Mesodermal cell (in vitro differentiated cells): Measurements from ENCODE around the gene PTPRK.

Experiments
- H3K27ac ChIP-seq: 2 replicates; pipeline ENCODE4 v1.7.0; 2013; ENCODE audit warnings: mild to moderate bottlenecking, low read depth, low read length, moderate library complexity; ENCODE audit not compliant: severe bottlenecking
- H3K36me3 ChIP-seq: 2 replicates; pipeline ENCODE4 v1.7.1; 2013; ENCODE audit warnings: mild to moderate bottlenecking, low read length, moderate library complexity; ENCODE audit not compliant: control insufficient read depth, insufficient read depth
- H3K4me1 ChIP-seq: one replicate; pipeline ENCODE4 v1.7.1; 2013; ENCODE audit warnings: mild to moderate bottlenecking, low read length; ENCODE audit not compliant: insufficient read depth, control insufficient read depth, poor library complexity, severe bottlenecking
- H3K4me3 ChIP-seq: 2 replicates; pipeline ENCODE4 v1.7.0; 2013; ENCODE audit warnings: low read length, control low read depth, mild to moderate bottlenecking; ENCODE audit not compliant: insufficient read depth, poor library complexity, severe bottlenecking; ENCODE audit errors: extremely low read depth
- H3K9me3 ChIP-seq: 2 replicates; pipeline ENCODE4 v1.7.1; 2013; ENCODE audit warnings: mild to moderate bottlenecking, low read length, moderate library complexity; ENCODE audit not compliant: control insufficient read depth
- WGBS, 2 experiments: methylation state at CpG; one replicate each; pipeline ENCODE4 v1.1.5; 2013; ENCODE audit warnings: missing lambda C conversion rate in 2 of 2; ENCODE audit not compliant: insufficient coverage in 2 of 2; 5-methylcytosine and 5-hydroxymethylcytosine counted together

The PTPRK gene

DNA sequence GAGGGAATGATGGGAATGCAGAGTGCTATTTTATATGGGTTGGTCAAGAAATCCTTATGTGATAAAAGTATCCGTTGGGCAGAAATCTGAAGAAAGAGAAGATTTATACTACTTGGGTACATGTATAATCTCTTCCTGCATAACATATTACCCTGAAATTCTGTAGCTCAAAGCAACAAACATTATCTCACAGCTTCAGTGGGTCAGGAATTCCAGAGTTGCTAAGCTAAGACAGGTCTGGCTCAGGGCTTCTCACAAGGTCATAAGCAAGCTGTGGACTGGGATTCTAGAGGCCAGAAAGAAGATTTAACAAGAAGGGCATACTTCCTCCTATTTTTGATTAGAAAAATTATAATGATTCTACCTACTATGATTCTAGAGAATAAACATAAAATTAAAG is 447.0 kb downstream of the PTPRK start:
- H3K4me3 ChIP-seq: no peak overlapping the region
- H3K36me3 ChIP-seq: no peaks in the 10 kb centered on the region
- no peaks in the 10 kb centered on the region for H3K9me3 ChIP-seq
- no peak overlapping the region for H3K27ac ChIP-seq
- WGBS, 2 experiments: 100% methylated on average over 1 of the region's 1 CpG; no CpG with 5 or more reads in 1 of the 2 experiments
- H3K4me1 ChIP-seq: no peaks in the 10 kb centered on the region

DNA sequence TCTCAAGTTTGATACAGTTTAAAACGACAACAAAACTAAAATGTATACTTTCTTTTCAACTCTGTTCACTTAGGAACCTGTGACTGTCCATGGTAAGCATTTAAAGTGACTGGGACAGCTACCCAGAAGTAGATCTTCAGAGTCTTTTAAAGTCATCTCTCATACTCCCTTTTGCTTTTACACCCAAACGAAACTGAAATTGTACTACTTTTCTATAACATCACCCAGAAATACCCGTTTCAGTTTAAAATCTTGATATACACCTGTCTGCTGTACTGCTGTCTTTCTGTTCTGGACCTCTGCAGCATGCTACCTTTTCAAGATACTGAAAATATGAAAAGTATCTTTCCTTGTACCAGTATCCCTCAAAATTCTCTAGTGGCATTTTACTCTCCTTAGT is 449.2 kb downstream of the PTPRK start:
- Histone ChIP-seq H3K4me1 (no peaks in the 10 kb centered on the region), H3K36me3 (no peaks in the 10 kb centered on the region), H3K4me3 (no peak overlapping the region), H3K9me3 (no peaks in the 10 kb centered on the region), H3K27ac (no peak overlapping the region)
- WGBS, 2 experiments: 88 to 96% methylated on average over 2 to 3 of the region's 3 CpGs

- WGBS, 2 experiments: 57 to 100% methylated on average over 1 of the region's 3 CpGs
- Histone ChIP-seq H3K27ac (no peak overlapping the region), H3K36me3 (no peaks in the 10 kb centered on the region), H3K9me3 (no peaks in the 10 kb centered on the region), H3K4me1 (no peaks in the 10 kb centered on the region), H3K4me3 (no peak overlapping the region)
Measured at GRCh38 chr6:128070406-128070805, 450.0 kb downstream of the PTPRK start.

- Histone ChIP-seq H3K4me3 (no peak overlapping the region), H3K9me3 (no peaks in the 10 kb centered on the region), H3K27ac (no peak overlapping the region), H3K36me3 (peaks cover 3% of the 10 kb centered on the region), H3K4me1 (no peaks in the 10 kb centered on the region)
- WGBS, 2 experiments: no CpG with 5 or more reads among the region's 2 CpGs
Measured at GRCh38 chr6:128069188-128069587, 451.2 kb downstream of the PTPRK start.

GRCh38 chr6:128068119-128068479 is 452.3 kb downstream of the PTPRK start:
- H3K4me3 ChIP-seq: no peak overlapping the region
- 91 to 100% methylated on average over 1 to 3 of the region's 5 CpGs for WGBS, 2 experiments
- no peaks in the 10 kb centered on the region for H3K4me1 ChIP-seq
- peaks cover 3% of the 10 kb centered on the region for H3K36me3 ChIP-seq
- no peaks in the 10 kb centered on the region for H3K9me3 ChIP-seq
- no peak overlapping the region for H3K27ac ChIP-seq

DNA sequence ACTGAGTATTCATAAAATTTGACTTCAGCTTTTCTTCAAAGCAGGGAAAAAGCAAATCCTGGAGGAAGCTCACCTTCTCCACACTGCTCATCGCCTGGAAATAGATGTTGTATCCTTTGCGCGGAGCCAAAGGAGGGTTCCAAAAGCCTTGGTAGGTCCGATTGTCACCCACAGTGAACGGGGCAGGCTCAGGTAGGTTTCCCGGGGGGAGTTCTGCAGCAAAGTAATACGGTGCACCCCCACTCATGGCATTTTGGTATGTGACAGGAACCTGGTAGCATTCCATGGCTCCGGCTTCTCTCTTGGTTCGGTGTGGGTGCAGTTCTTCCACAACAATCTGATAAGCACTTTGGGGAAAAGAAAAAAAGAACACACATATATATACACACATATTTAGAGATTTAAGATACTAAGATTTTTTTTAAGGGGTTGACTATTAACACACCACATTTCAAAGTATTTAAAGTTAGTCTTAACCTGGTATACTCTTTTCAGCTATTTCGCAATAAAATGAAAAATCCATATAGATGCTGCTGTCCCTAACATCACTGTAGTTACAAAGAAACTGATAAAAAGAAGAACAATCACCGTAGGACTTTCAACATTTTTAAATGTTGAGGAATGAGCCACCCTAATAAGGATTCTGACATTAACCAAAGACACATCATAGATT is 452.8 kb downstream of the PTPRK start:
- Histone ChIP-seq H3K4me3 (no peak overlapping the region), H3K9me3 (no peaks in the 10 kb centered on the region), H3K4me1 (no peaks in the 10 kb centered on the region), H3K36me3 (peaks cover 3% of the 10 kb centered on the region), H3K27ac (no peak overlapping the region)
- WGBS, 2 experiments: 93 to 96% methylated on average over 3 to 8 of the region's 11 CpGs

DNA sequence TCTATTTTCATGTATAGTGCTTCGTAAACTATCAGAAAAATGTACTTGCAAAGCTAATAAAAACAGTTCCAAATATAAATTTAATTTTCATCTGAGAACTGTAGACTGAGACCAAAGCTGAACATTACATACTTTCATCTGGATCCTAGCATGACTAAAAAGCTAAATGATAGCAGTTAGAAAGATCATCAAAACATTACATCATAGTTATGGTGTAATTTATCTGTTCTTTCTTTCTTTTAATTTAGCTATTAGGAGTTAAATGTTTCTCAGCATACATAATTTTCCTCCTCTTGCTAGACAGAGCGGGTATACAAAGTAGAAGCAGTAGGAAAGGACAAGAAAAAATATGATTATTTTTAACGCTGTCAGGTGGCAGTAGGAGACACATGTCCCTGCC is 455.3 kb downstream of the PTPRK start:
- H3K9me3 ChIP-seq: no peaks in the 10 kb centered on the region
- H3K36me3 ChIP-seq: peaks cover 3% of the 10 kb centered on the region
- WGBS, 2 experiments: 100% methylated on average over 1 of the region's 3 CpGs; no CpG with 5 or more reads in 1 of the 2 experiments
- H3K4me1 ChIP-seq: no peaks in the 10 kb centered on the region
- no peak overlapping the region for H3K27ac ChIP-seq
- H3K4me3 ChIP-seq: no peak overlapping the region

DNA sequence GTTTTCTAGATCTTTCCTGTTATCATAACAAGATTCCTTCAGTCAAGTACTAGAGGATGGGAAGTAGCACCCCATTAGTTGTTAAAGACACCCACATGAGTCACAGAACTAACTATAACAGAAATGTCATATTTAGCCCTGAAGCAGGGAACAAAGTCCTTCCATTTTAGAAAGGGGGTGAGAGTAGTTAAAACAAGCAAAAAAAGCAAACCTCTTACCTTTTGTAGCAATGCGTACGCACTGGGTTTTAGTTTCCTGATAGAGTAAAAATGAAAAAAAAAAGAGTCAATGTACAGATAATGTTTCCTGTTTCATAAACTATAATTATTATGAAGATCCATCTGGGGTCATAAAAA is 455.9 kb downstream of the PTPRK start:
- no peak overlapping the region for H3K27ac ChIP-seq
- H3K9me3 ChIP-seq: no peaks in the 10 kb centered on the region
- H3K4me1 ChIP-seq: no peaks in the 10 kb centered on the region
- 100% methylated on average over 1 of the region's 2 CpGs; no CpG with 5 or more reads in 1 of the 2 experiments for WGBS, 2 experiments
- H3K36me3 ChIP-seq: peaks cover 3% of the 10 kb centered on the region
- no peak overlapping the region for H3K4me3 ChIP-seq

GRCh38 chr6:128063850-128064539 is 456.4 kb downstream of the PTPRK start:
- Histone ChIP-seq H3K4me3 (no peak overlapping the region), H3K9me3 (no peaks in the 10 kb centered on the region), H3K36me3 (peaks cover 3% of the 10 kb centered on the region), H3K4me1 (no peaks in the 10 kb centered on the region), H3K27ac (no peak overlapping the region)
- 100% methylated on average over 3 of the region's 3 CpGs; no CpG with 5 or more reads in 1 of the 2 experiments for WGBS, 2 experiments

DNA sequence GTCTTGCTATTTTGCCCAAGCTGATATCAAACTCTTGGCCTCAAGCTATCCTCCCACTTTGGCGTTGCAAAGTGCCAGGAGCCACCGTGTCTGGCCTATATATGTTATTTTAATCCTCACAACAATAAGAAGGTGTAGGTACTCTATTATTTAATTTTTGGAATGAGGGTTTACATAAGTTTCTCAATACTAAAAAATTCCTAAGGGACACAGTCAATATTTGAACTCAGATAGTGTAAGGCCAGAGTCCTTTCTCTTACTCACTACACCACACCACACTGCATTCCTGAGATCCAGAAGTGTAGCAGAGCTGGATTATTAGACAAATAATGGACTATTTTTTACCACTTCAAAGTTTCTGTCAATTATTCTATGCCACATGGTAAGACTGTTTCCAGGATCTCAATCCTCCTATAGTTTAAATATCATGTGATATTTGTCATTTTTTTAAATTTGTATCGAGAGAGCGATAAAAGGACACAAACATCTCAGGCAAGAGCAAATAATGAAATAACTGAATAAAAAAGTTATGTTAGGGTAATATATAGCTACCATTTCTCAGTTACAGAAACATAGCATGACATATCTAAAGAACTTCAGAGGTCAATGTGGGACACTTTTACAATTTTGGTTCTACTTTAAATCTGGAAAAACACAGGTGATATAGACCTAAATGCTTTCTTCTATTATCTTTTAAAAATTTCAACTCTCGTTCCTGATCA is 457.4 kb downstream of the PTPRK start:
- H3K27ac ChIP-seq: no peak overlapping the region
- peaks cover 3% of the 10 kb centered on the region for H3K36me3 ChIP-seq
- H3K4me1 ChIP-seq: no peaks in the 10 kb centered on the region
- no peaks in the 10 kb centered on the region for H3K9me3 ChIP-seq
- no CpG with 5 or more reads among the region's 5 CpGs for WGBS, 2 experiments
- no peak overlapping the region for H3K4me3 ChIP-seq

GRCh38 chr6:128057946-128058345 is 462.5 kb downstream of the PTPRK start:
- Histone ChIP-seq H3K4me1 (no peaks in the 10 kb centered on the region), H3K4me3 (no peak overlapping the region), H3K36me3 (peaks cover 7% of the 10 kb centered on the region), H3K9me3 (no peaks in the 10 kb centered on the region), H3K27ac (no peak overlapping the region)
